Muscle layer of colon (tissue), 2 donors: Measurements from ENCODE around the gene RPP25L.

Source experiments
- H3K27ac ChIP-seq: one replicate; pipeline ENCODE4 v1.7.0; 2013; ENCODE audit warnings: low read depth, mild to moderate bottlenecking, low read length, moderate library complexity
- H3K27me3 ChIP-seq, 2 donors: one replicate each; pipeline ENCODE4 v1.7.0; 2013; ENCODE audit warnings: low read length in 2 of 2, mild to moderate bottlenecking in 2 of 2; ENCODE audit not compliant: insufficient read depth in 2 of 2, control insufficient read depth in 1 of 2
- H3K36me3 ChIP-seq: one replicate; pipeline ENCODE4 v1.7.0; 2013; ENCODE audit warnings: mild to moderate bottlenecking, low read length; ENCODE audit not compliant: insufficient read depth
- H3K4me1 ChIP-seq: one replicate; pipeline ENCODE4 v1.7.0; 2013; ENCODE audit warnings: mild to moderate bottlenecking, low read length; ENCODE audit not compliant: insufficient read depth
- H3K4me3 ChIP-seq, 2 donors: one replicate each; pipeline ENCODE4 v1.7.0; 2013; ENCODE audit warnings: low read length in 2 of 2, low read depth in 1 of 2, mild to moderate bottlenecking in 1 of 2, moderate library complexity in 1 of 2
- H3K9ac ChIP-seq: one replicate; pipeline ENCODE4 v1.7.0; 2013; ENCODE audit warnings: low read length
- H3K9me3 ChIP-seq: one replicate; pipeline ENCODE4 v1.7.0; 2013; ENCODE audit warnings: mild to moderate bottlenecking, low read length
- donor health status: abdominal sarcoma.
- donor health status: Adenocarcinoma of cecum.

The RPP25L gene

DNA sequence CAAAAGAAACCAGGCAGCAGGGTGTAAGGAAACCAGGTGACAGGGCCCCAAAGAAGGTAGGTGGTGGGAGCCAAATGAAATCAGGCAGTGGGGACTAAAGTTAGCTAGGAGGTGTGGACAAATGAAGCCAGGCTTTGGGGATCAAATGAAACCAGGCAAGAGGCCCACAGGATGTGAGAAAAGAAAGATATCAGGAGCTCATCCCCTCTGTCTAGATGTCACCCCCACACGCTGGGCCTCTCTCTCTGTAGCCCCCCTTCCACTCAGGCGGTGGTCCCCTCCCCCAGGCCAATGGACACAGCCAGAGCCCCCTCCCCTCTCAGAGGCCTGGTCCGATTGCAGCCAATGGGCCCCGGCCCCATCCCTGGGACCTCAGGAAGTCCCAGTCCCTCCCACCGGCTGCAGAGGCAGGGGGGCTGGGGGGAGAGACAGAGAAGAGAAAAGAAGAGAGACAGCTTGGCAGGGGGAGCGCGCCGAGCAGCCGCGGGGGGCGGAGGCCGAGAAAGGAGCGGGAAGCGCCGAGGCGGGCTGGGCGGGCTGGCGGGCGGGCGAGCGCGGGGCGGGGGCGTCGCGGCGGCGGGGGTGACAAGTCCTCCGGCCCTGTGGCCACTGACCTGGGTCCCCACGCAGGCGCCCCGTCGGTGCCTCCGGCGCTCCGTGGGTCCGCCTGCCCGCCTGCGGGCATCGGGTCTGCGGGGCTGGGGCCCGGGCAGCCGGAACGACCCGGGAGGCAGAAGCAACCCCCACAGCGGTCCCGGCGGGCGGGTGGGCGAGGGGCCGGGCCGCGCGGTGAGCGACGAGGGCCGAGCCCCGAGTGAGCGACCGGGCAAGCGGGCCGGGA lies 34.3 kb downstream of the RPP25L start:
- Histone ChIP-seq H3K9ac (no peak overlapping the region), H3K27ac (no peak overlapping the region), H3K4me1 (peaks cover 4% of the 10 kb centered on the region), H3K9me3 (no peaks in the 10 kb centered on the region), H3K27me3 (peaks cover 19 to 37% of the 10 kb centered on the region in 2 donors), H3K36me3 (no peaks in the 10 kb centered on the region), H3K4me3 (no peak overlapping the region)

DNA sequence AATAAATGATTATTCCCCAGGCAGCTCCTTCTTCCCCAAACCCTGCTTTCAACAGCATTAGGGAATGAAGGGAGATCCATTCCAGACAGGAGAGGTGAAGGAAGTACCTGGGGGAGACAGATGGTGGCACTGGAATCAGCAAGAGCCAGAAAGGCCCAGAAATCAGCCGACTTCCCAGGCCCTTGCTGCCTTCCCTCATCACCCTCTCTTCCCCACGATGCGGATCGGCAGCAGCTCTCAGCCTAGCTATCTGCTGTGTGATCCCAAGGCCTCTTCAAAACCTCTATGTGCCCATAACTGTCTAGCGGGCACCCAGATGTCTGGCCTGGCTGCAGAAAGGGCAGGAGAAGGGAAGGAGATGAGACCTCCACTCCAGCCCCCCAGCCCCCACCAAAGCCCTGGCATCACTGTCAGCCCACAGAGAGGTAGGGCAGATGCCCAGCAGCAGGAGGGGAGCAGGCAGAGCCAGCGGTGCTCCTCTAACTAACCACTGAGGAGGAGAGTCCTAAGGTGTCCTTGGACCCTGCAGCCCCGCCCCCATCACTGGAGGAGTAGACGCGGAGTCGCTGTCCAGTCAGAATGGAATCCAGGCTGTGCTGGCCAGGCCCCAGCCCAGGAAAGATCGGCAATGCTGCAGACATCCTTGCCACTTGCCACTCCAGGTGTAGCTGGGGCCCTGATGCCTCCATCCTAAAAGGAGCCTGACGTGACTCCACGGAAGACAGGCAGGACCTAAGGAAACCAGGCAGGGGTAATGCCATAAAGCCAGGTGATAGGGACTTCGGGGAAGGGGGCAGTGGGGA lies 35.1 kb downstream of the RPP25L start:
- Histone ChIP-seq H3K27me3 (peaks cover 19 to 41% of the 10 kb centered on the region in 2 donors), H3K27ac (no peak overlapping the region), H3K4me3 (no peak overlapping the region), H3K4me1 (peaks cover 4% of the 10 kb centered on the region), H3K9ac (no peak overlapping the region), H3K9me3 (no peaks in the 10 kb centered on the region), H3K36me3 (no peaks in the 10 kb centered on the region)

DNA sequence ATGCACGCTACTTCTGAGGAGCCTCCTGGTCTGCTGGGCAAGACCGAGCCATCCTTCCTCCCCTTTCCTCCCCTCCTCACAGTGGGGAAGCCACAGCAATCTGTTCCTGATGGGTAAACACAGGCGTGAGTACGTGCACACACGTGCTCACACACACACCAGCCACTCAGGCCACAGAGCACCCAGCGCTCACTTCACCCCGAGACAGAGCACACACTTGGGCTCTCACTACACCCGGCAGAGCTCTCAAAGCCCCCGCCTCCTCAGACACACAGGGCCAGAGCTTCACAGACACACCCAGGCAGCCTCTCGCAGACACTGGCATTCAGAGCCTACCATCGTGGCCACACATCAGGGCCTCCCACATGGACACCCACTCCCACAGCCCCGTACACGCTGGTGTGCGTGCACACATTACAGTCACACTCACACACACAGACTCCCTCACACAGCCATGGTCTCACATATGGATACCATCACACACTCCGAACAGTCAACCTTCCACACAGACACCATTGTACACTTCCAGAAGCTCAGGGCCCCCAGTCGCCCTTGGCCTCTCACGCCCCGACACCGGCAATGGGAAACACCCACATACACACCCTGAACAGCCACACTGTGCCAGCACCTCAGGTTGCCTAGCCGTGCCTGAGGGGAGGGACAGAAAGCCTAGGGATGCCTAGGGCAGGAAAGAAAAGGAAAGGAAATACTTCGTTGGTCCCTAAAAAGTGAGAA lies 35.9 kb downstream of the RPP25L start:
- Histone ChIP-seq H3K27me3 (peaks cover 19 to 41% of the 10 kb centered on the region in 2 donors), H3K9me3 (no peaks in the 10 kb centered on the region), H3K27ac (no peak overlapping the region), H3K36me3 (no peaks in the 10 kb centered on the region), H3K4me3 (no peak overlapping the region), H3K4me1 (peaks cover 4% of the 10 kb centered on the region), H3K9ac (no peak overlapping the region)

DNA sequence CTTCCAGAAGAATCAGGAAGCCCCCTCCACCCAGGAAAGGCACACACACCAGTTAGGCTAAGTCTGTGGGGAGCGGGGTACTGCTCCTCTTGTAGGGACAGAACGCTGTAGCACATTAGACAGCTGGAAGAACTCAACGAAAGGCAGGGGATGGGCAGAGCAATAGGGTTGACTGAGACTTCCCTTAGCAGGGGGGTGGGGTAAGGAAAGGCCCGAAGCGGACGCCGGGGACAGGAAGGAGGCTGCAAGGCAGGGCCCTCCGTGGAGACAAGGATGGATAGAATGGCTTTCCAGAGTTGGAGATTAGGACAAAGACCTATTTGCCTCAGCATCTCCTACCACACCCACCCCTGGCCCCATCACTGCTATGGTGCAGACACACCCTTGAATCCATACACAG lies 36.7 kb downstream of the RPP25L start:
- no peak overlapping the region for H3K9ac ChIP-seq
- H3K27ac ChIP-seq, result no peak overlapping the region
- no peaks in the 10 kb centered on the region for H3K9me3 ChIP-seq
- H3K4me3 ChIP-seq, result no peak overlapping the region
- peaks cover 19 to 34% of the 10 kb centered on the region in 2 donors for H3K27me3 ChIP-seq
- no peaks in the 10 kb centered on the region for H3K36me3 ChIP-seq
- H3K4me1 ChIP-seq, result peaks cover 4% of the 10 kb centered on the region

DNA sequence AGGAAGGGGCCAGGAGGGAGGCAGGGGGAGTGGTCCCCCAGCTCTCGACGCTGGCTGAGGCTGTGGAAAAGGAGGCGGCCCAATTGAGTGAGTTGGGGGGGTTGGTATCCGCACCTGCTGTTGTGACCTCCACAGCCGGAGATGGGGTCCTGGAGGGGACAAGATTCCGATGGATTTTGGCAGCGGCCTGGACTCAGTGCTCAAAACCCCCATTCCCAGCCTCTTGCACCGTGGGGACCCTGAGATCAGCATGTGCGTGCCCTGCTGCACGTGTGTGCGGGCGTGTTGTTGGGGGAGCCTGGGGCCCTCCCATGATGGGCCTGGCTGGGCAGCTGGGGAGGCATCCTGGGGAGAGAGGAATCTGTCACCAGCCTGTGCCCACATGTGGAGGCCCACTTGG lies 37.3 kb downstream of the RPP25L start:
- Histone ChIP-seq H3K27ac (no peak overlapping the region), H3K4me3 (no peak overlapping the region), H3K4me1 (peaks cover 4% of the 10 kb centered on the region), H3K36me3 (no peaks in the 10 kb centered on the region), H3K9ac (no peak overlapping the region), H3K27me3 (peaks cover 19 to 27% of the 10 kb centered on the region in 2 donors), H3K9me3 (no peaks in the 10 kb centered on the region)

DNA sequence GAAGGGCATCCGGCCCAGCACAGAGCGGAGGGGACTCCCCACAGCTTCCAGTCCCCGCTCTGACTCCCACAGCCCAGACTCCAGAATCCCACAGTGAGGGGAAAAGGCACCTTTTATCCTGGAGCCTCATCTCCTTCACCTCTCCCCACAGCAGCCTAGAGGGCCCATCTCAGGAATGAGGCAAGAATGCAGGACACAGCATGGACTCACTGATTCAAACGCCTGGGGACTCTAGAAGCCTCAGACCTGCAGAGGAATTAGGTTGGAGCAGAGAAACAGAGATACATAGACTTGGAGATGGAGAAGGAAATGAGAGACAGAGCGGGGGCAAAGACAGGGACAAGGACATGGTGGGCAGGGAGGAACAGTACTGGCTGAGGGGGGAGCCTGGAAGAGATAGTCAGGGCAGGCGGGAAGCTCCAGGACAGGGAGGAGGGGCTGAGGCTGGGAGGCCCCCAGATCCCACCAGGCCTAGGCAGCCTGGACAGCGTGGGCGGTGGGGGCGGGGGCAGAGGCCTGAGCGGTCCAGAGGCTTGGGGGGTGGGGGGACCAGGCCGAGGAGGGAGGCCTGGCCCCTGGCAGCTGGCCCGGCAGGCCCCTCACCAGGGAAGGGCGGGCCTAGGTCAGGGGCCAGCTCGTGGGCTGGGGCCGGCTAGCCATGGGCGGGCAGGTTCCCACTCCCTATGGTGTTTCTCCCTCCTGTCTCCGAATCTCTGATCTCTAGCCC lies 38.1 kb downstream of the RPP25L start:
- no peak overlapping the region for H3K4me3 ChIP-seq
- no peak overlapping the region for H3K9ac ChIP-seq
- peaks cover 16 to 22% of the 10 kb centered on the region in 2 donors for H3K27me3 ChIP-seq
- peaks cover 4% of the 10 kb centered on the region for H3K4me1 ChIP-seq
- H3K9me3 ChIP-seq, result no peaks in the 10 kb centered on the region
- H3K36me3 ChIP-seq, result no peaks in the 10 kb centered on the region
- no peak overlapping the region for H3K27ac ChIP-seq

DNA sequence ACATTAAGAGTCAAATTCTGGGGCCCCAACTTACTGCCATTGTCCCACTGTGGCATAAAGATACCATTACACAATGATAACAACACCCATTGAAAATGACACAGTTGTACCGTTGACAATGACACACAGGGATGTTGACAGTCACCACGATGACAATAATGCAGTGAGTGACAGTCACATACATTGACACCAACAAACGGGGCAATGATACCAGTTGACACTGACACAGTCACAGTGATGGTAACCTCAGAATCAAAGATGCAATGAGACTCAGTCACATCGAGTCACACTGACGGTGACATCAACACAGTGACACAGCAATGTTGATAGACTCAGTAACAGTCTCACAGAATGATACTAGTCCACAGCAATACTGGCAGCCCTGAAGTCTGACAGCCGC lies 39.3 kb downstream of the RPP25L start:
- no peaks in the 10 kb centered on the region for H3K4me1 ChIP-seq
- H3K4me3 ChIP-seq, result no peak overlapping the region
- H3K27ac ChIP-seq, result no peak overlapping the region
- peaks cover 9 to 15% of the 10 kb centered on the region in 2 donors for H3K27me3 ChIP-seq
- no peak overlapping the region for H3K9ac ChIP-seq
- H3K36me3 ChIP-seq, result no peaks in the 10 kb centered on the region
- H3K9me3 ChIP-seq, result no peaks in the 10 kb centered on the region

DNA sequence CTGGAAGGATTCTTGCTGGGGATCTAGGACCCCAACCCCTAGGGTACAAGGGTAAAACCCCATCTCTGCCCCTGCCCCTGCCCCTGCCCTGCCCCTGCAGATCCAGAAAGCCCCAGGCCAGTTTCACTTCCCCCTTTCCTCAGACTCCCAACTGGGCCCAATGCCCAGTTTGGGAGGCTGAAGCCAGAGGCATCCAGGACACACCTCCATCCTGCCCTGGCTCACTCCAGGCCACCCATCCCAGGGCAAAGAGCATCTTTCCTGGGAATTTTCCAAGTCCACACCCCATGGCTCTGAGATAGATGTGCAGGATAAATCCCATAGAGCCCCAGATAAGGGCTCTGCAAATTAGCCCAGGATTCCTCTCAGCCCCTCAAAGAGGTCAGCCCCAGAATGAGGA lies 39.8 kb downstream of the RPP25L start:
- peaks cover 5 to 14% of the 10 kb centered on the region in 2 donors for H3K27me3 ChIP-seq

DNA sequence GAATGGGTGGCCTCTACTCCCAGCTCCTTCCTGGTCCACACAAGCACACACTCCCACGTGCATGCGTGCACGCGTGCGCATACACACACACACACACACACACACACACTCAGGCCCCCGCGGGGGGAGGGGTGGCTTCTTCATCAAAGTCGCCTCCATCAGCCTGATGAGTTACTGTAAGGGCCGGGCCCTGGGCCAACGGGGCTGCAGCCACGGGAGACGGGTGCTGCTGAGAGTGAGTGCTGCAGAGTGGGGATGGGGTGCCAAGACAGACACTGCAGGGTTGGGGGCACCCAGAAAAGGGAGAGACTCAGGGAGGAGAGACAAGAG lies 40.5 kb downstream of the RPP25L start:
- Histone ChIP-seq H3K4me3 (no peak overlapping the region), H3K9me3 (no peaks in the 10 kb centered on the region), H3K27ac (no peak overlapping the region), H3K36me3 (no peaks in the 10 kb centered on the region), H3K4me1 (no peaks in the 10 kb centered on the region), H3K9ac (no peak overlapping the region), H3K27me3 (peaks cover 0 to 11% of the 10 kb centered on the region in 2 donors)

More for the DNA sequence above, 39.8 kb downstream of the RPP25L start:
- Histone ChIP-seq H3K9me3 (no peaks in the 10 kb centered on the region), H3K4me3 (no peak overlapping the region), H3K9ac (no peak overlapping the region), H3K4me1 (no peaks in the 10 kb centered on the region), H3K36me3 (no peaks in the 10 kb centered on the region), H3K27ac (no peak overlapping the region)

DNA sequence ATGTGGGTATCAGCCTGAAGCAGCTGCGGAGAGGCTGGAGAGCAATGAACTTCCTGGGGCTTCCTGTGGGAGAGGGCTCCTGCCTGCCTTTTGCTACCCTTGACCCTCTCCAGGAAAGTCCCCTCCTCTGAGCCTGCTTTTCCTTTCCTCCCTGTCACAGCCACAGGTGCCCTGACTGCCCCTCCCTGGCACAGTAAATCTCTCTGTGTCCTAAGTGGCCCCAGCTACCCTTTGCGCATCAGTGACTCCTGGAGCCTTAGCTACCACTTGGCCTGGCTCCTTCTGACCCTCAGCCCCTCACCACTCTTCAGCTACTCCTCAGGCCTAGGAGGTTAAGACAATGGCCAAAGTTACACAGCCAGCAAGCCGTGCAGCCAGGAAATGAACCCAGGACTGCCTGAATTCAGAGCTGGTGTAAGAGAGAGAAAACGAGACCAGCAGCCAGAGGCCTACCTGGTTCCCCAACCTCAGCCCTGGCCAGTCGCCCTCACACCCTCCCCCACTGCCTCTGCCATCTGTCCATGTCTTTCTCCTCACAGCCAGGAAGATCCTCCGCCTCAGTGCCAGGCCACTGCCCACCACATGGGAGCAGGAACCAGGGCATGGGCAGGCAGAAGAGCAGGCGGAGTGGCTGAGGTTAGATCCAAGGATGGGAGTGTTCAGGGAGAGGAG lies 41.0 kb downstream of the RPP25L start:
- Histone ChIP-seq H3K4me1 (no peaks in the 10 kb centered on the region), H3K4me3 (no peak overlapping the region), H3K27ac (no peak overlapping the region), H3K27me3 (peaks cover 0 to 15% of the 10 kb centered on the region in 2 donors), H3K9ac (no peak overlapping the region), H3K9me3 (no peaks in the 10 kb centered on the region), H3K36me3 (no peaks in the 10 kb centered on the region)
